Adipose tissue (tissue), 3 donors: Measurements from ENCODE around the gene RSF1. TPM values are rescaled to one million over a fixed set of nuclear protein-coding genes. Genes with fewer than 3 reads are reported as not detected.

Experiments used
- polyA plus RNA-seq, 3 donors: library from polyadenylated mRNA; stranded (reverse); fragments of 200-250 nt; gene quantifications; one replicate each; pipeline ENCODE4 v1.2.3, GENCODE V29; 2013
- donor health status: healthy with polysubstance abuse.
- donor health status: Bipolar disorder and iron deficiency.
- donor health status: healthy.

The RSF1 gene
- polyA plus RNA-seq, 3 donors: 5.9 to 13.5 (median 10.5) TPM

Other genes with a start within 250 kb of the RSF1 start
- 1 to 10 TPM in 2 of 3 donors, under 1 TPM in 1; 0.22 to 1.9 (median 1.1) TPM for gene AQP11, start 230.8 kb downstream of the RSF1 start, polyA plus RNA-seq
- 10 to 100 TPM; 66.8 to 94.1 (median 70.4) TPM for gene CLNS1A, start 182.9 kb downstream of the RSF1 start, polyA plus RNA-seq
- 100 to 1,000 TPM in 2 of 3 donors, 10 to 100 TPM in 1; 34.5 to 120 (median 103) TPM for gene AAMDC, start 422 bp upstream of the RSF1 start, polyA plus RNA-seq
- 10 to 100 TPM; 11.4 to 24.5 (median 13.2) TPM for gene INTS4, start 173.9 kb upstream of the RSF1 start, polyA plus RNA-seq
- 10 to 100 TPM in 1 of 3 donors, 1 to 10 TPM in 2; 1.2 to 17.9 (median 3.4) TPM for gene KCTD14, start 202.6 kb upstream of the RSF1 start, polyA plus RNA-seq
- gene THRSP, start 243.1 kb upstream of the RSF1 start, polyA plus RNA-seq: 100 to 1,000 TPM in 2 of 3 donors, 10 to 100 TPM in 1; 87.4 to 228 (median 113) TPM